HepG2 (cell line): ENCODE data around the gene DAO. TPM values are rescaled to one million over a fixed set of nuclear protein-coding genes. Genes with fewer than 3 reads are reported as not detected.

Experiments
- ATAC-seq: fragments of 200-7000 bp; cut with Tn5 transposase; 3 replicates; pipeline ENCODE4 v1.9.1; 2020; ENCODE audit warnings: mild to moderate bottlenecking, moderate library complexity
- Bru-seq: library from RNA; stranded (reverse); fragments of 400-500 nt; gene quantifications from one replicate; lab custom pipeline; 2021; lab: Mats Ljungman, UMichigan
- BruChase-seq, 2 experiments: library from RNA; stranded (reverse); fragments of 400-500 nt; gene quantifications; one replicate each; lab custom pipeline; 2021; lab: Mats Ljungman, UMichigan
- BruUV-seq: library from RNA; stranded (reverse); fragments of 400-500 nt; replicated peaks from 2 replicates; lab custom pipeline; 2021; lab: Mats Ljungman, UMichigan
- CTCF ChIA-PET: fragments of 300-600 bp; formaldehyde crosslinking; extraction: SDS; loops from one replicate; lab custom pipeline; 2021; ENCODE audit warnings: low total read pairs, inconsistent platforms, low intra/inter-chr PET ratio; lab: Yijun Ruan, JAX
- POLR2A ChIA-PET: fragments of 350-600 bp; sonication (Branson Sonifier 250); formaldehyde crosslinking; loops from one replicate; lab custom pipeline; 2020; ENCODE audit warnings: antibody characterized with exemption, inconsistent platforms; lab: Yijun Ruan, JAX
- DNase-seq: peaks from one replicate; pipeline ENCODE4 v3.0.0-alpha.2; 2015; ENCODE audit warnings: low spot score
- FAIRE-seq: peaks from 3 replicates; lab custom pipeline; 2011; peaks lifted over from hg19 to GRCh38; lab: Jason Lieb, UNC
- H2AFZ ChIP-seq: one replicate; pipeline ENCODE4 v1.6.1; 2011; ENCODE audit warnings: low read length, inconsistent platforms
- H3K27ac ChIP-seq: fragments of 300-600 bp; 3 replicates; pipeline ENCODE4 v1.8.0; 2011; ENCODE audit warnings: mixed run types, mild to moderate bottlenecking, mixed read lengths, low read length, inconsistent platforms; ENCODE audit not compliant: insufficient read depth; ENCODE audit errors: extremely low read length
- H3K27me3 ChIP-seq, 2 experiments: fragments of 200-600 bp in 1 of 2; 2 replicates in 1 of 2; 3 replicates in 1 of 2; pipeline versions ENCODE4 v1.6.0 to v1.8.0; 2011; ENCODE audit warnings: low read length in 2 of 2, mild to moderate bottlenecking in 2 of 2, moderate library complexity in 2 of 2, inconsistent platforms in 1 of 2; ENCODE audit not compliant: insufficient read depth in 2 of 2, control insufficient read depth in 1 of 2
- H3K36me3 ChIP-seq, 2 experiments: fragments of 200-600 bp in 1 of 2; replicated peaks in 1 of 2; 2 replicates in 1 of 2; 3 replicates in 1 of 2; pipeline versions ENCODE4 v1.5.1 to v1.8.0; 2011; ENCODE audit warnings: low read length in 2 of 2, inconsistent platforms in 1 of 2; ENCODE audit not compliant: insufficient read depth in 2 of 2, control insufficient read depth in 1 of 2
- H3K4me1 ChIP-seq: 2 replicates; pipeline ENCODE4 v1.5.1; 2012; ENCODE audit warnings: low read length, inconsistent platforms; ENCODE audit not compliant: insufficient read depth
- H3K4me2 ChIP-seq: 2 replicates; pipeline ENCODE4 v1.6.0; 2011; ENCODE audit warnings: low read depth, low read length, inconsistent platforms
- H3K4me3 ChIP-seq, 3 experiments: fragments of 200-600 bp in 1 of 3; sonication (generic), shearing (Covaris generic) in 1 of 3; replicated peaks in 1 of 3; 2 replicates each; pipeline ENCODE4 v1.5.1; 2011 to 2016; ENCODE audit warnings: low read length in 3 of 3, inconsistent platforms in 2 of 3, low read depth in 2 of 3, mild to moderate bottlenecking in 2 of 3, control low read depth in 1 of 3, mixed read lengths in 1 of 3; ENCODE audit not compliant: insufficient read depth in 1 of 3
- H3K79me2 ChIP-seq: one replicate; pipeline ENCODE4 v1.6.1; 2011; ENCODE audit warnings: low read length, inconsistent platforms; ENCODE audit not compliant: insufficient read depth
- H3K9ac ChIP-seq: 2 replicates; pipeline ENCODE4 v1.6.0; 2011; ENCODE audit warnings: mild to moderate bottlenecking, low read depth, low read length, inconsistent platforms; ENCODE audit not compliant: insufficient read depth
- H3K9me3 ChIP-seq: 2 replicates; pipeline ENCODE4 v1.5.1; 2012; ENCODE audit warnings: mild to moderate bottlenecking, low read length
- H4K20me1 ChIP-seq: 2 replicates; pipeline ENCODE4 v1.6.0; 2011; ENCODE audit warnings: inconsistent platforms, mild to moderate bottlenecking, low read length, moderate library complexity; ENCODE audit not compliant: insufficient read depth
- DPF2 ChIP-seq: sonication (generic); formaldehyde crosslinking; IDR thresholded peaks from 2 replicates; pipeline ENCODE4 v1.4.0; 2020; ENCODE audit warnings: mild to moderate bottlenecking, low read depth, missing genetic modification reagents, borderline replicate concordance
- ESRRA ChIP-seq: sonication (generic); formaldehyde crosslinking; IDR thresholded peaks from 2 replicates; pipeline ENCODE4 v1.5.1; 2020; ENCODE audit warnings: mild to moderate bottlenecking, low read depth, missing genetic modification reagents
- NR2F6 ChIP-seq, 2 experiments: IDR thresholded peaks; 2 replicates each; pipeline ENCODE4 v1.6.1; 2016; ENCODE audit warnings: antibody characterized with exemption in 1 of 2, mild to moderate bottlenecking in 1 of 2
- PHF8 ChIP-seq: sonication (generic); formaldehyde crosslinking; IDR thresholded peaks from 2 replicates; pipeline ENCODE4 v1.5.0; 2020; ENCODE audit warnings: missing genetic modification reagents
- PITX1 ChIP-seq: sonication (generic); formaldehyde crosslinking; IDR thresholded peaks from 2 replicates; pipeline ENCODE4 v1.5.1; 2020; ENCODE audit warnings: mild to moderate bottlenecking, missing genetic modification reagents
- ZFY ChIP-seq: sonication (generic); formaldehyde crosslinking; IDR thresholded peaks from 2 replicates; pipeline ENCODE4 v1.4.0; 2020; ENCODE audit warnings: missing genetic modification reagents
- ZMYM3 ChIP-seq: sonication (generic); formaldehyde crosslinking; IDR thresholded peaks from 2 replicates; pipeline ENCODE4 v1.5.1; 2020; ENCODE audit warnings: mild to moderate bottlenecking, missing genetic modification reagents
- ZNF276 ChIP-seq: sonication (generic); formaldehyde crosslinking; IDR thresholded peaks from 2 replicates; pipeline ENCODE4 v1.4.0; 2020; ENCODE audit warnings: mild to moderate bottlenecking, low read depth, missing genetic modification reagents
- ZNF280B ChIP-seq: sonication (generic); formaldehyde crosslinking; IDR thresholded peaks from 2 replicates; pipeline ENCODE4 v1.5.0; 2020; ENCODE audit warnings: missing genetic modification reagents, mild to moderate bottlenecking, borderline replicate concordance
- ZNF329 ChIP-seq: sonication (generic); formaldehyde crosslinking; IDR thresholded peaks from 2 replicates; pipeline ENCODE4 v1.9.0; 2021; ENCODE audit warnings: low read depth, mild to moderate bottlenecking, missing genetic modification reagents
- ZNF337 ChIP-seq: sonication (generic); formaldehyde crosslinking; IDR thresholded peaks from 2 replicates; pipeline ENCODE4 v1.5.1; 2020; ENCODE audit warnings: missing genetic modification reagents, low read depth, mild to moderate bottlenecking, borderline replicate concordance
- ZNF644 ChIP-seq: IDR thresholded peaks from 2 replicates; pipeline ENCODE4 v1.6.1; 2016; ENCODE audit warnings: low read depth
- ZSCAN29 ChIP-seq: sonication (generic); formaldehyde crosslinking; conservative IDR thresholded peaks from 2 replicates; pipeline ENCODE4 v1.4.0; 2020; ENCODE audit warnings: mild to moderate bottlenecking, missing genetic modification reagents
- WGBS: methylation state at CpG from one replicate; pipeline ENCODE4 v1.1.6; 2017; ENCODE audit warnings: low lambda C conversion rate; 5-methylcytosine and 5-hydroxymethylcytosine counted together
- in situ Hi-C: cut with HindIII; loops from 2 replicates; pipeline ENCODE4 v1.10.0; 2017; ENCODE audit warnings: low pct_unique_long_range_greater_than_20kb; ENCODE audit not compliant: extremely low pct_ligation_motif_present
- intact Hi-C: fragments of 100-400 bp; cut with micrococcal nuclease; formaldehyde crosslinking; loops from one replicate; pipeline ENCODE4 v1.10.0; 2022; ENCODE audit not compliant: unreplicated experiment
- long read RNA-seq, 2 experiments: library from RNA in 1 of 2; library from polyadenylated mRNA in 1 of 2; stranded (forward) in 1 of 2; unstranded in 1 of 2; transcript quantifications; one replicate each; pipeline ENCODE4 v2.0.0, GENCODE V29; 2019 to 2022
- polyA minus RNA-seq, 3 experiments: library from RNA; depleted of rRNA, polyadenylated mRNA; stranded (reverse); fragments of >200 nt; gene quantifications; 2 replicates each; pipeline ENCODE4 v1.2.3, GENCODE V29; 2011; ENCODE audit warnings: low replicate concordance in 1 of 3
- polyA plus RNA-seq, 8 experiments: library from polyadenylated mRNA; depleted of rRNA in 3 of 8; stranded (reverse) in 7 of 8; unstranded in 1 of 8; fragments of >200 nt; fragmentation: Illumina TruSeq in 4 of 8; extraction: Trizol in 4 of 8; gene quantifications; 2 replicates each; pipeline versions ENCODE4 v1.2.1 to v1.2.3, GENCODE V29; 2011 to 2016; ENCODE audit warnings: low read depth in 4 of 8, missing spikeins in 1 of 8, mixed read lengths in 1 of 8; ENCODE audit not compliant: insufficient read depth in 1 of 8
- total RNA-seq, 5 experiments: library from RNA; depleted of rRNA; stranded (reverse); fragments of >200 nt; fragmentation: Illumina TruSeq; extraction: Trizol; gene quantifications; 2 replicates each; pipeline ENCODE4 v1.2.3, GENCODE V29; 2016; ENCODE audit warnings: low read depth in 1 of 5

DAO gene
- total RNA-seq (2016; rRNA removed; fragmentation: Illumina TruSeq; extraction: Trizol): 0.82 and 1.1 TPM in 2 replicates
- 0.44 and 0.51 TPM in 2 replicates for total RNA-seq (2016; cell fraction: cytosol; rRNA removed; fragmentation: Illumina TruSeq; extraction: Trizol; ENCODE audit: low read depth)
- 0.97 and 2.2 TPM in 2 replicates for total RNA-seq (2016; cell fraction: insoluble cytoplasmic fraction; rRNA removed; fragmentation: Illumina TruSeq; extraction: Trizol)
- 0.79 and 1.1 TPM in 2 replicates for total RNA-seq (2016; cell fraction: membrane; rRNA removed; fragmentation: Illumina TruSeq; extraction: Trizol)
- 1.0 and 1.2 TPM in 2 replicates for total RNA-seq (2016; cell fraction: nucleus; rRNA removed; fragmentation: Illumina TruSeq; extraction: Trizol)
- 0.34 and 0.48 TPM in 2 replicates for polyA plus RNA-seq (2011; rRNA removed)
- polyA plus RNA-seq (2011; cell fraction: cytosol; rRNA removed): 0.64 and 0.65 TPM in 2 replicates
- 0.48 and 0.59 TPM in 2 replicates for polyA plus RNA-seq (2011; cell fraction: nucleus; rRNA removed)
- 0.23 and 0.43 TPM in 2 replicates for polyA plus RNA-seq (2012)
- 0.54 and 0.55 TPM in 2 replicates for polyA plus RNA-seq (2016; cell fraction: cytosol; fragmentation: Illumina TruSeq; extraction: Trizol; ENCODE audit: low read depth)
- 1.6 and 1.7 TPM in 2 replicates for polyA plus RNA-seq (2016; cell fraction: insoluble cytoplasmic fraction; fragmentation: Illumina TruSeq; extraction: Trizol; ENCODE audit: low read depth)
- 0.45 and 0.80 TPM in 2 replicates for polyA plus RNA-seq (2016; cell fraction: membrane; fragmentation: Illumina TruSeq; extraction: Trizol; ENCODE audit: low read depth)
- polyA plus RNA-seq (2016; cell fraction: nucleus; fragmentation: Illumina TruSeq; extraction: Trizol; ENCODE audit: insufficient read depth, low read depth): 1.6 and 1.7 TPM in 2 replicates
- 0.68 TPM in 1 of 2 replicates, not detected in the other for polyA minus RNA-seq (2011; rRNA and poly(A)+ RNA removed; ENCODE audit: low replicate concordance)
- polyA minus RNA-seq (2011; cell fraction: cytosol; rRNA and poly(A)+ RNA removed): not detected in 2 replicates
- 0.52 TPM in 1 of 2 replicates, not detected in the other for polyA minus RNA-seq (2011; cell fraction: nucleus; rRNA and poly(A)+ RNA removed)
- percentile 18 among the genes with signal in this experiment for Bru-seq, nascent RNA
- BruChase-seq, experiment 1, labeled RNA remaining after a 6-hour chase: percentile 15 among the genes with signal in this experiment
- percentile 9 among the genes with signal in this experiment for BruChase-seq, experiment 2, labeled RNA remaining after a 2-hour chase
- long read RNA-seq, experiment 1: 0 reads
- long read RNA-seq, experiment 2, partial matches to known transcripts: 0 of 1 reads
- long read RNA-seq, experiment 2, other reads (novel, unspliced or antisense): 0 of 1 reads

- intact Hi-C loops (loop anchor here (5.0 kb wide), 1 partner anchor 218 kb away; the partner anchor contains the start of gene UNG), in situ Hi-C loops (loop anchor here (10.0 kb wide), 1 partner anchor 215 kb away; the partner anchor contains the start of genes ALKBH2 and UNG)
- Histone ChIP-seq H3K4me3 (peak within 1 kb of the TSS; percentile 35 to 72 (median 46)), H3K9ac (peak within 1 kb of the TSS; percentile 40; the same call in 1 of the 2 replicates), H3K36me3 (no peaks in the 10 kb centered on the region), H3K27ac (peak within 1 kb of the TSS; percentile 35), H4K20me1 (no peaks in the 10 kb centered on the region), H3K9me3 (no peaks in the 10 kb centered on the region), H3K4me1 (peaks cover 23% of the 10 kb centered on the region), H3K4me2 (peak within 1 kb of the TSS; percentile 92), H2AFZ (peak within 1 kb of the TSS; percentile 68), H3K79me2 (no peaks in the 10 kb centered on the region), H3K27me3 (no peaks in the 10 kb centered on the region)
- BruUV-seq: no TSS peak
- CTCF ChIA-PET: no interaction called here
- peak; percentile 43 for DNase-seq
- peak; percentile 96 for ATAC-seq
- WGBS: 19% methylated on average over 6 of the region's 16 CpGs
- POLR2A ChIA-PET: no interaction called here
- peak; percentile 28 for FAIRE-seq
- TF ChIP-seq PITX1 (CRISPR knock-in tag) (peak; percentile 42; the same call in 1 of the 2 replicates), ZSCAN29 (CRISPR knock-in tag) (0 out of 2 replicates have a peak, but pooled peaks have one; percentile 54), ZMYM3 (CRISPR knock-in tag) (no peak; the same call in 1 of the 2 replicates), NR2F6 (IDR thresholded peaks at IDR 0.05) (no peak), NR2F6 (CRISPR knock-in tag; IDR thresholded peaks at IDR 0.05) (0 out of 2 replicates have a peak, but pooled peaks have one; percentile 20), ESRRA (CRISPR knock-in tag) (peak; percentile 72), ZNF280B (CRISPR knock-in tag) (peak; percentile 15; the same call in 1 of the 2 replicates), PHF8 (CRISPR knock-in tag) (peak; percentile 58), DPF2 (peak; percentile 49; the same call in 1 of the 2 replicates), ZNF329 (CRISPR knock-in tag) (no peak; the same call in 1 of the 2 replicates), ZNF337 (no peak), ZNF644 (CRISPR knock-in tag) (no peak), ZFY (CRISPR knock-in tag) (peak; percentile 57), ZNF276 (CRISPR knock-in tag) (peak; percentile 53; the same call in 1 of the 2 replicates)
These were observed at the start of gene DAO for GRCh38 chr12:108879615-108880254. Gene DAO, plus strand, starts transcription at chr12:108880092. Its CDS starts 4,915 bp downstream, at chr12:108885007.
